HEK293T (cell line): ENCODE measurements around the gene UBL3.

Experiments
- CTCF ChIA-PET: fragments of 350-600 bp; formaldehyde crosslinking; extraction: SDS; loops from one replicate; lab custom pipeline; 2021; ENCODE audit warnings: antibody characterized with exemption, inconsistent platforms; lab: Yijun Ruan, JAX
- POLR2A ChIA-PET: fragments of 350-600 bp; formaldehyde crosslinking; extraction: SDS; loops from one replicate; lab custom pipeline; 2020; ENCODE audit warnings: antibody characterized with exemption, inconsistent platforms; lab: Yijun Ruan, JAX
- DNase-seq: peaks from one replicate; pipeline ENCODE4 v3.0.0; 2012; ENCODE audit warnings: mixed read lengths; ENCODE audit errors: extremely low spot score
- ARNT ChIP-seq: fragments of 450-650 bp; IDR thresholded peaks from 2 replicates; pipeline ENCODE4 v1.6.1; 2017; ENCODE audit warnings: mild to moderate bottlenecking
- BHLHE40 ChIP-seq: fragments of 450-650 bp; IDR thresholded peaks from 2 replicates; pipeline ENCODE4 v1.6.1; 2016; ENCODE audit warnings: mild to moderate bottlenecking, moderate library complexity, borderline replicate concordance
- CTBP1 ChIP-seq: fragments of 450-650 bp; IDR thresholded peaks from 2 replicates; pipeline ENCODE4 v1.6.1; 2016; ENCODE audit warnings: borderline replicate concordance
- ELF4 ChIP-seq: fragments of 450-650 bp; IDR thresholded peaks from 2 replicates; pipeline ENCODE4 v1.6.1; 2017; ENCODE audit warnings: antibody characterized with exemption
- FOXA1 ChIP-seq: fragments of 450-650 bp; IDR thresholded peaks from 2 replicates; pipeline ENCODE4 v1.6.1; 2016; ENCODE audit warnings: mild to moderate bottlenecking
- FOXK2 ChIP-seq: fragments of 450-650 bp; IDR thresholded peaks from 2 replicates; pipeline ENCODE4 v1.6.1; 2016; ENCODE audit warnings: mild to moderate bottlenecking
- FOXM1 ChIP-seq: fragments of 450-650 bp; IDR thresholded peaks from 2 replicates; pipeline ENCODE4 v1.6.1; 2017; ENCODE audit warnings: mild to moderate bottlenecking, borderline replicate concordance
- HDGF ChIP-seq: fragments of 450-650 bp; IDR thresholded peaks from 2 replicates; pipeline ENCODE4 v1.6.1; 2017; ENCODE audit warnings: antibody characterized with exemption, borderline replicate concordance
- L3MBTL2 ChIP-seq: fragments of 450-650 bp; conservative IDR thresholded peaks from 2 replicates; pipeline ENCODE4 v1.6.1; 2016; ENCODE audit warnings: mild to moderate bottlenecking
- LEF1 ChIP-seq: fragments of 450-650 bp; IDR thresholded peaks from 2 replicates; pipeline ENCODE4 v1.6.1; 2017; ENCODE audit warnings: mild to moderate bottlenecking, borderline replicate concordance
- NFRKB ChIP-seq: fragments of 450-650 bp; IDR thresholded peaks from 2 replicates; pipeline ENCODE4 v1.6.1; 2016; ENCODE audit warnings: mild to moderate bottlenecking, moderate library complexity
- PKNOX1 ChIP-seq: fragments of 450-650 bp; IDR thresholded peaks from 2 replicates; pipeline ENCODE4 v1.6.1; 2016
- SP1 ChIP-seq: fragments of 450-650 bp; IDR thresholded peaks from 2 replicates; pipeline ENCODE4 v1.6.1; 2017
- SUZ12 ChIP-seq: fragments of 450-650 bp; IDR thresholded peaks from 2 replicates; pipeline ENCODE4 v1.6.1; 2016; ENCODE audit warnings: mild to moderate bottlenecking
- TARDBP ChIP-seq: fragments of 450-650 bp; IDR thresholded peaks from 2 replicates; pipeline ENCODE4 v1.6.1; 2016
- ZNF384 ChIP-seq: fragments of 450-650 bp; IDR thresholded peaks from 2 replicates; pipeline ENCODE4 v1.6.1; 2016

Gene UBL3

GRCh38 chr13:29887686-29888085 is 37.3 kb upstream of the UBL3 start:
- ChIA-PET POLR2A (no interaction called here), CTCF (interaction anchor here (1.0 kb wide), 1 partner anchor 36 kb away, joined by 3 read pairs; no protein-coding TSS in a partner anchor)
- no peak for DNase-seq
- TF ChIP-seq ARNT (no peak), L3MBTL2 (no peak), FOXA1 (no peak), HDGF (no peak), CTBP1 (no peak), TARDBP (no peak), BHLHE40 (no peak), LEF1 (no peak), FOXM1 (no peak), ELF4 (no peak), ZNF384 (no peak), NFRKB (no peak), SUZ12 (no peak), FOXK2 (no peak), SP1 (no peak), PKNOX1 (no peak)

- ChIA-PET POLR2A (no interaction called here), CTCF (interaction anchor here (1.0 kb wide), 1 partner anchor 37 kb away, joined by 3 read pairs; no protein-coding TSS in a partner anchor)
- no peak for TF ChIP-seq TARDBP
- no peak for TF ChIP-seq PKNOX1
- TF ChIP-seq SUZ12, result no peak
- TF ChIP-seq NFRKB, result no peak
- TF ChIP-seq FOXK2, result no peak
- TF ChIP-seq FOXM1, result no peak
- no peak for DNase-seq
Measured at GRCh38 chr13:29887030-29887557, 36.7 kb upstream of the UBL3 start.

GRCh38 chr13:29886446-29886845 is 36.0 kb upstream of the UBL3 start:
- ChIA-PET POLR2A (no interaction called here), CTCF (no interaction called here)
- DNase-seq, result no peak
- TF ChIP-seq ARNT (no peak), BHLHE40 (no peak), LEF1 (no peak), HDGF (no peak), PKNOX1 (no peak), FOXA1 (no peak), L3MBTL2 (no peak), FOXM1 (no peak), ZNF384 (no peak), SP1 (no peak), CTBP1 (no peak), ELF4 (no peak), SUZ12 (no peak), NFRKB (no peak), TARDBP (no peak), FOXK2 (no peak)

- POLR2A ChIA-PET, result no interaction called here
- no peak for DNase-seq
- TF ChIP-seq ARNT (no peak), FOXA1 (no peak), ZNF384 (no peak), HDGF (no peak), FOXM1 (no peak), CTBP1 (no peak), ELF4 (no peak)
- CTCF ChIA-PET, result no interaction called here
Measured at GRCh38 chr13:29885989-29886388, 35.6 kb upstream of the UBL3 start.

- POLR2A ChIA-PET, result no interaction called here
- no peak for DNase-seq
- CTCF ChIA-PET, result no interaction called here
- TF ChIP-seq BHLHE40, result no peak
- no peak for TF ChIP-seq SP1
- TF ChIP-seq PKNOX1, result peak; percentile 93
- no peak for TF ChIP-seq ARNT
- no peak for TF ChIP-seq NFRKB
Measured at GRCh38 chr13:29884671-29885430, 34.4 kb upstream of the UBL3 start.

GRCh38 chr13:29883941-29884518 is 33.6 kb upstream of the UBL3 start:
- TF ChIP-seq TARDBP, result no peak
- no peak for TF ChIP-seq ARNT
- no peak for TF ChIP-seq PKNOX1
- TF ChIP-seq FOXA1, result no peak
- TF ChIP-seq ELF4, result no peak
- TF ChIP-seq SUZ12, result no peak
- TF ChIP-seq L3MBTL2, result no peak
- no peak for TF ChIP-seq HDGF
- TF ChIP-seq ZNF384, result no peak
- TF ChIP-seq NFRKB, result no peak
- TF ChIP-seq FOXK2, result no peak
- TF ChIP-seq SP1, result no peak
- no peak for TF ChIP-seq LEF1
- no peak for TF ChIP-seq CTBP1
- no peak for TF ChIP-seq BHLHE40
- TF ChIP-seq FOXM1, result no peak
- DNase-seq, result no peak
- ChIA-PET CTCF (no interaction called here), POLR2A (no interaction called here)
